GM12872 (cell line): ENCODE data around the gene JMJD8.

Source experiments
- CTCF ChIP-seq: IDR thresholded peaks from 3 replicates; pipeline ENCODE4 v1.5.1; 2011; ENCODE audit warnings: low read depth, mild to moderate bottlenecking, low read length, moderate library complexity; ENCODE audit not compliant: insufficient read depth

The JMJD8 gene

GRCh38 chr16:662597-662996 is 21.5 kb downstream of the JMJD8 start:
- no peak for TF ChIP-seq CTCF

DNA sequence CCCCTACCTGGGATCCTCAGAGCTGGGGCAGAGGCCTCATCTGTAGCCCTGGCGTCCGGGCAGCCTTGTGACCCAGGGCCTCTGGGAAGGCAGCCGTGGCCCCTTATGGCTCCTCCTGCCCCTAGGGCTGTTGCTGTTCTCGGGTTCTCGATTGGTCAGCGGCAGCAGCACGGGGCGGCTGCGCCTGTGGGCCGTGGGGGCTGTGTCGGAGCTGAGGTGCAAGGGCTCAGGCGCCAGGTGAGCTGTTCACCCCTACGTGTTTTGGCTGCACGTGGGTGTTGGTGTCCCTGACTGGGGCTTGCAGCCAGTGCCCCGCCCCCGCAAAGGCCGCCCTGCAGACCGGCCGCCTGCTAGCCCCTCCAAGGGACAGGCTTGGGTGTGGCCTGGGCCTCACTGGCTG is 22.0 kb downstream of the JMJD8 start:
- no peak for TF ChIP-seq CTCF

- TF ChIP-seq CTCF: no peak
Observed at GRCh38 chr16:661184-661821, 22.8 kb downstream of the JMJD8 start.

GRCh38 chr16:660459-661183 is 23.5 kb downstream of the JMJD8 start:
- TF ChIP-seq CTCF: peak; percentile 51

DNA sequence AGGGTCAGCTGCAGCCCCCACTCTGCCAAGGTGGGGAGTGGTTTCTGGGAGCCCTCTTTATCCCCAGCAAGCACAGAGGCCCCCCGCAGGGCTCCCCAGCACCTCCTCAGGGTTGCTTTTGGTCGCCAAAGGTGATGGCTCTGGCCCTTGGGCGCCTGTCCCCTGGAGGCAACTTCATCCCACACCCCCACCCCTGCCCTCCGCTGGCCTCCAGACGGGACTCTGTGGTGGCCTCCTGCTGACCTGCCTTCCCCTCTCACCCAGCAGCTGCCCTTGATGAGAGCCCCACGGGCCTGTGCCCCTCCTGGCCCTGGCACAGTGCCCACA is 24.0 kb downstream of the JMJD8 start:
- no peak for TF ChIP-seq CTCF

DNA sequence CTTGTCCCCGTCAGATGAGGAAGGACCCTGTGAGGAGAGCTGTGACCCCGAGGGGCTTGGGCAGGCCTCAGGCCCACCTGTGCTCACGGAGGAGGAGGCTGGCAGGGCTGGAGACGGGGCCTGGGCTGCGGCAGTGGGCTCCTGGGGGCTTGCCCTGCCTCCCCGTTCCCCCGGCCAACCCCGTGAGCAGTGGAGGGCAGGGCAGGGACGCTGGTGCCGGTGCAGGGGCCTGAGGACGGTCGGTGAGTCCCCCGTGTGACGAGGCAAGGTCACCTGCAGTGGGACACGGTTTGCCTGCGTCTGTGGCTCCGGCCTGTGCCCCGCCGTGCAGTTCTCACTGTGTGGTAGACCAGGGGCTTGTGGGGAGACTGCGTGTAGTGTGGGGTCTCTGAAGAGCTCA is 24.5 kb downstream of the JMJD8 start:
- TF ChIP-seq CTCF: no peak

GRCh38 chr16:658679-659571 is 25.2 kb downstream of the JMJD8 start:
- 0 out of 3 replicates have a peak, but pooled peaks have one; percentile 10 for TF ChIP-seq CTCF
